GM12878 (cell line): ENCODE results near the gene PDE11A.

Source experiments
- CHD2 ChIP-seq: IDR thresholded peaks from 2 replicates; pipeline ENCODE4 v1.6.1; 2011; ENCODE audit warnings: low read depth, low read length, improper control_type of control experiment, borderline replicate concordance
- CTCF ChIP-seq, 3 experiments: IDR thresholded peaks in 2 of 3; conservative IDR thresholded peaks in 1 of 3; 2 replicates each; pipeline ENCODE4 v1.5.1; 2011; ENCODE audit warnings: low read depth in 3 of 3, low read length in 3 of 3, mild to moderate bottlenecking in 3 of 3, control low read depth in 2 of 3, moderate library complexity in 2 of 3, inconsistent platforms in 1 of 3, mixed read lengths in 1 of 3; ENCODE audit not compliant: control insufficient read depth in 2 of 3, insufficient read depth in 1 of 3; ENCODE audit errors: extremely low read depth in 1 of 3
- ETV6 ChIP-seq, 2 experiments: fragments of 450-650 bp in 1 of 2; IDR thresholded peaks in 1 of 2; conservative IDR thresholded peaks in 1 of 2; 2 replicates each; pipeline ENCODE4 v1.6.1; 2014; ENCODE audit warnings: antibody characterized with exemption in 1 of 2, borderline replicate concordance in 1 of 2, low read depth in 1 of 2, mild to moderate bottlenecking in 1 of 2, moderate library complexity in 1 of 2
- EZH2 ChIP-seq: IDR thresholded peaks from 2 replicates; pipeline ENCODE4 v1.6.1; 2012; ENCODE audit warnings: low read depth, mild to moderate bottlenecking, control low read depth, inconsistent platforms, low read length, borderline replicate concordance; ENCODE audit not compliant: control insufficient read depth
- MEF2A ChIP-seq: IDR thresholded peaks from 2 replicates; pipeline ENCODE4 v1.6.1; 2011; ENCODE audit warnings: low read depth, mild to moderate bottlenecking, low read length, moderate library complexity; ENCODE audit not compliant: insufficient read depth
- POLR2A ChIP-seq: IDR thresholded peaks from 2 replicates; pipeline ENCODE4 v1.6.1; 2011; ENCODE audit warnings: low read depth, mild to moderate bottlenecking, low read length
- POLR2AphosphoS5 ChIP-seq: IDR thresholded peaks from 2 replicates; pipeline ENCODE4 v1.6.1; 2011; ENCODE audit warnings: mild to moderate bottlenecking, low read length, inconsistent platforms
- TAF1 ChIP-seq: IDR thresholded peaks from 2 replicates; pipeline ENCODE4 v1.6.1; 2011; ENCODE audit warnings: mild to moderate bottlenecking, low read depth, low read length, borderline replicate concordance
- ZNF274 ChIP-seq: IDR thresholded peaks from one replicate; pipeline ENCODE4 v1.8.0; 2011; ENCODE audit not compliant: insufficient read length, insufficient read depth

DNA sequence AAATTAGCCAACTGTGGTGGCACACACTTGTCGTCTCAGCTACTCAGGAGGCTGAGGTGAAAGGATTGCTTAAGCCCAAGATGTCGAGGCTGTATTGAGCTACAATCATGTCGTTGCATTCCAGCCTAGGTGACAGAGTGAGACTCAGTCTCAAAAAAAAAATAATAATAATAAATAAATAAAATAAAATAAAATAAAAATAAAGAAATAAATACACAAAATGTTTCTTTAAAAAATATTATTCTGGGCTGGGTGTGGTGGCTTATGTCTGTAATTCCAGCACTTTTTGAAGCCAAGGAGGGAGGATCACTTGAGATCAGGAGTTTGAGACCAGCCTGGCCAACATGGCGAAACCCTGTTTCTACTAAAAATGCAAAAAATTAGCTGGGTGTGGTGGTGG, 407.2 kb downstream of the PDE11A start:
- no peak for TF ChIP-seq CTCF (IDR thresholded peaks at IDR 0.05 in 2 of 3, conservative IDR thresholded peaks at IDR 0.05 in 1 of 3; ENCODE audit: control insufficient read depth in 2 of 3, extremely low read depth in 1 of 3, insufficient read depth in 1 of 3, low read depth in 3 of 3, low read length in 3 of 3)
- no peak for TF ChIP-seq POLR2A
- TF ChIP-seq ZNF274: no peak
- TF ChIP-seq POLR2AphosphoS5: no peak
- no peak for TF ChIP-seq EZH2
- TF ChIP-seq ETV6 (conservative IDR thresholded peaks at IDR 0.05 in 1 of 2, IDR thresholded peaks at IDR 0.05 in 1 of 2; ENCODE audit: borderline replicate concordance in 1 of 2, low read depth in 1 of 2): no peak
- no peak for TF ChIP-seq CHD2
- TF ChIP-seq TAF1: no peak
- no peak for TF ChIP-seq MEF2A
